Measurements from ENCODE around the gene KSR2.

GRCh38 chr12:117430246-117430645 is 538.5 kb downstream of the KSR2 start:
- no peak for TF ChIP-seq CTCF (IDR thresholded peaks at IDR 0.05)
- TF ChIP-seq POLR2A (IDR thresholded peaks at IDR 0.05), result no peak
